ENCODE results near the gene BACE2. TPM values are rescaled to one million over a fixed set of nuclear protein-coding genes. Genes with fewer than 3 reads are reported as not detected.

BACE2 gene
- total RNA-seq, 1 experiment from 2014 or later, result 23.2 TPM

GRCh38 chr21:41199123-41199522 lies 31.2 kb downstream of the BACE2 start:
- Histone ChIP-seq H4K20me1 (ENCODE audit: insufficient read depth) (no peaks in the 10 kb centered on the region), H2AFZ (ENCODE audit: low read depth, low read length, poor library complexity, severe bottlenecking) (no peak overlapping the region), H3K27ac (ENCODE audit: low read depth, low read length) (no peak overlapping the region), H3K9me3 (ENCODE audit: control insufficient read depth in 1 of 2, insufficient read depth in 1 of 2, low read depth in 1 of 2, low read length in 2 of 2) (no peaks in the 10 kb centered on the region), H3K36me3 (ENCODE audit: control insufficient read depth in 1 of 2, insufficient read depth in 2 of 2, low read length in 2 of 2) (no peaks in the 10 kb centered on the region), H3K4me3 (replicated peaks in 1 of 2; ENCODE audit: low read depth in 1 of 2, low read length in 2 of 2) (no peak overlapping the region), H3K27me3 (ENCODE audit: insufficient read depth, low read length) (no peaks in the 10 kb centered on the region), H3K4me2 (ENCODE audit: low read length) (no peak overlapping the region), H3K9ac (ENCODE audit: low read length) (no peak overlapping the region), H3K79me2 (ENCODE audit: insufficient read depth, low read length) (0 out of 2 replicates have a peak, but pooled peaks cover 3% of the 10 kb centered on the region), H3K4me1 (ENCODE audit: control insufficient read depth in 1 of 2, insufficient read depth in 2 of 2, low read length in 2 of 2) (peaks cover 2 to 13% of the 10 kb centered on the region in 2 experiments; a peak in 3 of 4 replicates), H3K9me2 (ENCODE audit: insufficient read depth) (no peaks in the 10 kb centered on the region)
- POLR2A ChIA-PET, result no interaction called here
- RAD21 ChIA-PET (ENCODE audit: low non-redundant PET in 1 of 2, low total read pairs in 2 of 2, uncharacterized antibody in 2 of 2, unreplicated experiment in 2 of 2), result no interaction called here
- TF ChIP-seq ZNF274 (IDR thresholded peaks at IDR 0.05; ENCODE audit: low read depth, low read length), result no peak
- no peak for TF ChIP-seq ZFX (IDR thresholded peaks at IDR 0.05)
- TF ChIP-seq JUND (IDR thresholded peaks at IDR 0.05), result no peak
- TF ChIP-seq, protein P1, sequence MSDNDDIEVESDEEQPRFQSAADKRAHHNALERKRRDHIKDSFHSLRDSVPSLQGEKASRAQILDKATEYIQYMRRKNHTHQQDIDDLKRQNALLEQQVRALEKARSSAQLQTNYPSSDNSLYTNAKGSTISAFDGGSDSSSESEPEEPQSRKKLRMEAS (IDR thresholded peaks at IDR 0.05), result no peak
- TF ChIP-seq POLR2AphosphoS5 (IDR thresholded peaks at IDR 0.05; ENCODE audit: low read depth, low read length), result no peak
- no peak for TF ChIP-seq POLR2A (IDR thresholded peaks at IDR 0.05; ENCODE audit: borderline replicate concordance, extremely low read depth, insufficient read depth, insufficient read length)
- TF ChIP-seq, protein P2, sequence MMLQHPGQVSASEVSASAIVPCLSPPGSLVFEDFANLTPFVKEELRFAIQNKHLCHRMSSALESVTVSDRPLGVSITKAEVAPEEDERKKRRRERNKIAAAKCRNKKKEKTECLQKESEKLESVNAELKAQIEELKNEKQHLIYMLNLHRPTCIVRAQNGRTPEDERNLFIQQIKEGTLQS (IDR thresholded peaks at IDR 0.05), result no peak
- no peak for TF ChIP-seq FOSL1 (IDR thresholded peaks at IDR 0.05; ENCODE audit: low read depth)
- TF ChIP-seq SRF (IDR thresholded peaks at IDR 0.05; ENCODE audit: low read depth), result no peak
- no peak for TF ChIP-seq ELF1 (IDR thresholded peaks at IDR 0.05; ENCODE audit: borderline replicate concordance, low read depth)
- no peak for TF ChIP-seq SP1 (IDR thresholded peaks at IDR 0.05; ENCODE audit: low read depth)
- no peak for TF ChIP-seq TCF7L2 (IDR thresholded peaks at IDR 0.05; ENCODE audit: borderline replicate concordance, extremely low read depth, insufficient read depth, insufficient read length)
- DNase-seq (ENCODE audit: low read depth, low spot score), result no peak
- CTCF ChIA-PET, result no interaction called here
- intact Hi-C loops (cut with micrococcal nuclease), result no loop called here
- no peak for ATAC-seq
- BruUV-seq (replicated peaks), result no TSS peak

GRCh38 chr21:41199588-41199987 lies 31.6 kb downstream of the BACE2 start:
- BruUV-seq (replicated peaks), result no TSS peak
- no peak for TF ChIP-seq YY1 (IDR thresholded peaks at IDR 0.05; ENCODE audit: extremely low read depth, insufficient replicate concordance, low read depth, low read length)
- TF ChIP-seq REST (IDR thresholded peaks at IDR 0.05; ENCODE audit: low read depth), result no peak
- TF ChIP-seq EZH2 (IDR thresholded peaks at IDR 0.05), result no peak
- no peak for TF ChIP-seq POLR2AphosphoS5 (IDR thresholded peaks at IDR 0.05; ENCODE audit: low read depth, low read length)
- no peak for TF ChIP-seq RAD21 (IDR thresholded peaks at IDR 0.05; ENCODE audit: low read depth)
- no peak for TF ChIP-seq CBX3 (IDR thresholded peaks at IDR 0.05; ENCODE audit: low read depth)
- no peak for TF ChIP-seq JUND (IDR thresholded peaks at IDR 0.05)

More at GRCh38 chr21:41199588-41199987, 31.6 kb downstream of the BACE2 start:
- RAD21 ChIA-PET (ENCODE audit: low non-redundant PET in 1 of 2, low total read pairs in 2 of 2, uncharacterized antibody in 2 of 2, unreplicated experiment in 2 of 2), result no interaction called here
- Histone ChIP-seq H3K4me3 (replicated peaks in 1 of 2; ENCODE audit: low read depth in 1 of 2, low read length in 2 of 2) (no peak overlapping the region), H3K4me2 (ENCODE audit: low read length) (no peak overlapping the region), H3K27me3 (ENCODE audit: insufficient read depth, low read length) (no peaks in the 10 kb centered on the region), H3K4me1 (ENCODE audit: control insufficient read depth in 1 of 2, insufficient read depth in 2 of 2, low read length in 2 of 2) (peaks cover 2 to 13% of the 10 kb centered on the region in 2 experiments; a peak in 3 of 4 replicates), H3K9me2 (ENCODE audit: insufficient read depth) (no peaks in the 10 kb centered on the region), H4K20me1 (ENCODE audit: insufficient read depth) (no peaks in the 10 kb centered on the region), H3K9me3 (ENCODE audit: control insufficient read depth in 1 of 2, insufficient read depth in 1 of 2, low read depth in 1 of 2, low read length in 2 of 2) (no peaks in the 10 kb centered on the region), H3K9ac (ENCODE audit: low read length) (no peak overlapping the region), H3K36me3 (ENCODE audit: control insufficient read depth in 1 of 2, insufficient read depth in 2 of 2, low read length in 2 of 2) (no peaks in the 10 kb centered on the region), H2AFZ (ENCODE audit: low read depth, low read length, poor library complexity, severe bottlenecking) (no peak overlapping the region), H3K79me2 (ENCODE audit: insufficient read depth, low read length) (0 out of 2 replicates have a peak, but pooled peaks cover 3% of the 10 kb centered on the region), H3K27ac (ENCODE audit: low read depth, low read length) (no peak overlapping the region)
- CTCF ChIA-PET, result no interaction called here
- intact Hi-C loops (cut with micrococcal nuclease), result no loop called here
- DNase-seq (ENCODE audit: low read depth, low spot score) (no peak), ATAC-seq (no peak)
- POLR2A ChIA-PET, result no interaction called here

Measured in HCT116 (cell line).